Measurements from ENCODE around the gene COL9A3.
A peak's percentile ranks its signal among the peaks of the same experiment; 100 is the strongest.
"Not testable (repeated sequence)": the region's sequence is repeated elsewhere in the genome, so short reads cannot be mapped to it uniquely, and the experiment has no call there.

The COL9A3 gene

DNA sequence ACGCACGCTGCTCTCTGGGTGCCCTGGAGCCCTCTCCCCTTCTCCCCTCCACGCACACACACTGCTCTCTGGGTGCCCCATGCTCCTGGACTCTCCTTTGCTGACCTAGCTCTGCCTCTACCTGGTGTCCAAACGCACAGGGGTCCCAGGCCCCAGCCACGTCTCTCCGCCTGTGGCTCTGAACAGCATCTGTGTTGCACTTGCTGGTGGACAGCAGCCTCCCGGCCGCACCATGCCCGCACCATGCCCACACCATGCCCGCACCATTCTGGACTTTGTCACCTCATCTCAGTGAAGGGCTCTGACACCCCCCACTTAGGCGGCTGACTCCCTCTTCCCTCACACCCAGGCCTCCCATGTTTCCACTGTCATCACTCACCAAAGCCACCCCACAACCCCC is 23.0 kb downstream of the COL9A3 start:
- DNase-seq: no peak

GRCh38 chr20:62840244-62841197 is 23.7 kb downstream of the COL9A3 start:
- no peak for DNase-seq

- no peak for DNase-seq
These were observed 24.9 kb downstream of the COL9A3 start for GRCh38 chr20:62841705-62842212.

DNA sequence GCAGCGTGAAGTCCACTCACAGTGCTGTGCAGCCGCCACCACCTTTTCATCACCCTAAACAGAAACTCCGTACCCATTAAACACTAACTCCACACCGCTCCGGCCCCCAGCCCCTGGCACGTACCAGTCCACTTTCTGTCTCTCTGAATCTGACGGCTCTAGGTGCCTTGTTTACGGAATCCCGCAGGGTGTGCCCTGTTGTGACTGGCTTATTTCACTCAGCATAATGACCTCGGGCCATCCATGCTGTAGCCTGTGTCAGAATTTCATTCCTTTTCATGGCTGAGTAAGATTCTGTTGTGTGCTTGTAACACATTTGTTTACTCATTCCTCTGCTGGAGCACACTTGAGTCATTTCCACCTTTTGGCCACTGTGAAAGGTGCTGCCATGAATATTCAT is 26.8 kb downstream of the COL9A3 start:
- no peak for DNase-seq

GRCh38 chr20:62844182-62844581 is 27.3 kb downstream of the COL9A3 start:
- no peak for DNase-seq

DNA sequence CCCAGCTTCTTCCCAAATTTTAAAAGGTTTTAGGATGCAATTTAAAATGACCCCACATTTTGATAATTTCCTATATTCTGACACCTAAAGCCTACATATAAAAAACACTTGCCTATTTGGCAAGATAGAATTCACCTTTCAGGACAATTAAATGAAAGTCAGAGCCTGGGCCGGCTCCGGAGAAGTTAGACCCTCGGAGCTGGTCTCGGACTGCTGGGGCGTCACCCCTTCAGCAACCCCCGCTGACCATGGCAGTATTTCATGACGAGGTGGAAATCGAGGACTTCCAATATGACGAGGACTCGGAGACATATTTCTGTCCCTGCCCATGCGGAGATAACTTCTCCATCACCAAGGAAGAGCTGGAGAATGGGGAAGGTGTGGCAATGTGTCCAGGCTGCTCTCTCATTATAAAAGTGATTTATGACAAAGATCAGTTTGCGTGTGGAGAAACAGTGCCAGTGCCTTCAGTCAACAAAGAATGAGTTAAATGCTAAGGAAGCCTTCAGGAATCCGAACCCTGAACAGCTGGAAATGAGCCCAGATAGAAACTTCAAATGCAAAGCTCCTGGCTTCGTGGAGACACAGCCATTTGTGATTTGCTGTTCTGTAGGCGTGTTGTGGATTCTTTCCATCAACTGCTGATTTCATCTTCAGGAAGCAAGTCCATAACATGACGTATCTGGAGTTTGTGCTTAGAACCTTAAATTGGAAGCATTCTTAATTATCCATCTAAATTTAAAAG is 28.7 kb downstream of the COL9A3 start:
- no peak for DNase-seq

DNA sequence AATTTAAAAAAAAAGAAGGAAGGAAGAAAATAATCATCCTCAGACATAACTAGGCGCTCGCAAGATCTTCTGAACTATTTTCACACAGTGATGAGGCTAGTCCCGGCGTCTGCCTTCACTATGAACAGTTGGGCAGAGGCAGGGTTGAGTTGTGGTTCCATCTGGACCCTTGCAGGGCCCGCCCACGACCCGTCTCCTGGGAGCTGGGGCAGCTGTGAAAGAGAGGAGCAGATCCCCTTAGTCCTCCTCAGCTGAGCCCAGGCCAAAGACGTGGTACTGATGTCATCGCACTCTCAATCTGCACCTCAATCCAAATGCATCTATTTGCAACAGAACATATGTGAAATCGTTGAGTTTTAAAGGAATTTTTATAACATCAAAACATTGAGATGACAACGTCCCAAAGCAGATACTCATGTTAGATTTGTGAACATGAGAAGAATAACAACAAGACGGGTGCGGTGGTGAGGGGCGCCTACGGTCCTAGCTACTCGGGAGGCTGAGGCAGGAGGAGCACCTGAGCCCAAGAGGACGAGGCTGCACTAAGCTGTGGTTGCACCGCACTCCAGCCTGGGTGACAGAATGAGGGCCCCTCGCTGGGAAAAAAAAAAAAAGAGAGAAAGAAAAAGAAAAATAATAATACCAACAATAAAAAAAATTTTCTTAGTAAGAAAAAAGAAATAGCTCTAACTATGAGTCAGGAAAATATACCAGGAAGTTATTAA is 29.5 kb downstream of the COL9A3 start:
- DNase-seq: no peak

DNA sequence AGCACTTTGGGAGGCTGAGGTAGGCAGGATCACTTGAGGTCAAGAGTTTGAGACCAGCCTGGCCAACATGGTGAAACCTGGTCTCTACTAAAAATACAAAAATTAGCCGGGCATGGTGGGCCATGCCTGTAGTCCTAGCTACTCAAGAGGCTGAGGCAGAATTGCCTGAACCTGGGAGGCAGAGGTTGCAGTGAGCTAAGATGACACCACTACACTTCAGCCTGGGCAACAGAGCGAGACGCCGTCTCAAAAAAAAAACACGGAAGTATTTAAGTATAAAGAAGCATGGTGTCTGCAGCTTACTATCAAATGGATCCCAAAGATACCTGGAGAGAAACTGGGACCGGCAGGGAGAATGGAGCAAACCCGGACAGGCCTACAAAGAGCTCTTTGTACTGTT is 32.1 kb downstream of the COL9A3 start:
- DNase-seq: not testable (repeated sequence)

DNA sequence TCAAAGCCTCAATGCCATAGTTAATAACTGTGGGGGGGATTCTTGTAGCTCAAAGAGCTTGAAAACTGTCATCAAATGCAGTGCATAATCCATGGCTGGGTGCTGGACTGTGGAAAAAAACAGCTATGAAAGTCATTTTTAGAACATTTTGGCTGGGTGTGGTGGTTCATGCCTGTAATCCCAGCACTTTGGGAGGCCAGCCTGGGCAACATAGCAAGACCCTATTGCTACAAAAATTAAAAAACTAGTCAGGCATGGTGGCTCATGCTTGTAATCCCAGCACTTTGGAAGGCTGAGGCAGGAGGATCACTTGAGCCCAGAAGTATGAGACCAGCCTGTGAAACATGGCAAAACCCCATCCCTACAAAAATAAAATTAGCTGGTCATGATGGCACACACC is 32.6 kb downstream of the COL9A3 start:
- DNase-seq: no peak

DNA sequence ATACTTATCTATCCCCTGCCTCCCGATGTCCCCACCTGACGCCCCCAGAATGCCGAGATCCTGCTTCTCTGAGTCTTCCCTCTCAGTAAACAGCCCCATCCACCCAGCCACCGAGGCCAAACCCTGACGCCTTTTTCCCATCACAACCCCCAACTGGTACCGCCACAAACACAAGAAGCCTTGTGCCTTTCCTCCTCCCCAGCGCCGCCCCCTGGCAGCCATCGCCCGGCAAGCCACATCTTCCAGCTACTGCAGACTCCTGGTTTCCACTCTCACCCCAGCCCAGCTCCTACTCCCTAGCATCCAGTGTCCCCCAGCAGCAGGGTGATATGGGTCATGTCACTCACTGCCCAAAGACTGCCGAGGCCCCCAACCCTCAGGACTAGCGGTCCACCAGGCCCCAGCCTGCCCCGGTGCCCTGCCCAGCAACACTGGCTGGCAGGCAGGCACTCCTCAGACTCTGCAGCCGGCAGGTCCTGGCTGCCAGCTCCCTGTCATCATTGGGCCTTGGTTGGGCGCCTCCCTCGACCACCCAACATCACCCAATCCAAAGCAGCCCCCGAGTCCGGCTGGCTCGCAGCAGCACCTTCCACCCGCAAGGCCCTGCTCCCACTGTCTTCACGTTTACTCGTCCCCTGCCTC is 33.6 kb downstream of the COL9A3 start:
- DNase-seq: no peak

DNA sequence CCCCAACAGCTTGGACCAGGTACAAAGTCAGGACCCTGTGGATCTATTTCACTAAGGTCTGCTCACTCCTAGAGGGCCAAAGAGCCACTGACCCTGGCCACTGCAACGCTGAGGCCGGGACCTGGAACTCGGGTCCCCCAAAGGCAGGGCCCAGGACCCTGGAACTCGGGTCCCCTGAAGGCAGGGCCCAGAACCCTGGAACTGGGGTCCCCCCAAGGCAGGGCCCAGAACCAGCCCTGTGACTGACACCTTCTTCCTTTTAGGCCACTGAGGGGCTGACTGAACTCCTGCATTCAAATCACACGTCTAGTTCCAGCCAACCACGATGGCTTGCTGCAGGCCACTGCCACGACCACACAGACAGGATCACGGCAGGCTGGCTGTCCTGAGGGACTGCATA is 35.3 kb downstream of the COL9A3 start:
- no peak for DNase-seq

DNA sequence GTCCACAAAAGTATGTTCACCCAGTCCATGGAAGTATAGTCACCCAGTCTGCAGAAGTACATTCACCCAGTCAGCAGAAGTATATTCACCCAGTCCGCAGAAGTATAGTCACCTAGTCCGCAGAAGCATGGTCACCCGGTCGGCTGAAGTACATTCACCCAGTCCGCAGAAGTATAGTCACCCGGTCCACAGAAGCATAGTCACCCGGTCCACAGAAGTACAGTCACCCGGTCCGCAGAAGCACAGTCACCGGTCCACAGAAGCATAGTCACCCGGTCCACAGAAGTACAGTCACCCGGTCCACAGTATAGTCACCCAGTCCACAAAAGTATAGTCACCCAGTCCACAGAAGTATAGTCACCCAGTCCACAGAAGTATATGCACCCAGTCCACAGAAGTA is 36.0 kb downstream of the COL9A3 start:
- DNase-seq: no peak

GRCh38 chr20:62853304-62853703 is 36.5 kb downstream of the COL9A3 start:
- DNase-seq: not testable (repeated sequence)

DNA sequence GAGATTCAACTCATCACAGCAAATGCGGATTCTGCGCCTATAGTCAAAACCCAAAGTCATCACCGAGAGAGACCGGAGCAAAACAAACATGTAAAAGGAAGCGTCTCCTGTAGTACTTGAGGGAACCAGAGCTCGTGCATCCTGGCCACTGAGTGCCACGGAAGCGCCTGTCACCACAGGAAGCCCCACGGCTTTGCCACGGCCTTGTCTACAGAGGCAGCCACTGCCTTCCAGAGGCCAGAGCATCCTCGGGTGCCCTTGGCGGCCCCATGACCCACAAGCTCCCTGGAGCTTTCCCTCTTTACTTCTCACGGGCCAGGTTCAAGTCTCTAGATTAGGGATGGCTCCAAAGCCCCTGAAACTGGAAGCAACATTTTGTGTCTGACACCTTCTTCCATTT is 37.3 kb downstream of the COL9A3 start:
- no peak for DNase-seq

DNA sequence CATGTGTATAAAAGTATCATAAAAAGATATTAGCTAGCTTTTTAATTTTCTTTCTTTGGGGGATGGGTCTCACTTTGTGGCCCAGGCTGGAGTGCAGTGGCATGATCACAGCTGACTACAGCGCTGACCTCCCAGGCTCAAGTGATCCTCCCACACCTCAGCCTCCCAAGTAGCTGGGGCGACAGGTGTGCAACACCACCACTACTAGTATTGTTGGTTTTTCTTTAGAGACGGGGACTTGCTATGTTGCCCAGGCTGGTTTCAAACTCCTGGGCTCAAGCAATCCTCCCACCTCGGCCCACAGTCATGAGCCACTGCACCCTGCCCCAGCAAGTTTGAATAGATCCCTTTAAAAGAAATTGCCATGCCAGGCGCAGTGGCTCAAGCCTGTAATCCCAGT is 38.3 kb downstream of the COL9A3 start:
- DNase-seq: no peak

DNA sequence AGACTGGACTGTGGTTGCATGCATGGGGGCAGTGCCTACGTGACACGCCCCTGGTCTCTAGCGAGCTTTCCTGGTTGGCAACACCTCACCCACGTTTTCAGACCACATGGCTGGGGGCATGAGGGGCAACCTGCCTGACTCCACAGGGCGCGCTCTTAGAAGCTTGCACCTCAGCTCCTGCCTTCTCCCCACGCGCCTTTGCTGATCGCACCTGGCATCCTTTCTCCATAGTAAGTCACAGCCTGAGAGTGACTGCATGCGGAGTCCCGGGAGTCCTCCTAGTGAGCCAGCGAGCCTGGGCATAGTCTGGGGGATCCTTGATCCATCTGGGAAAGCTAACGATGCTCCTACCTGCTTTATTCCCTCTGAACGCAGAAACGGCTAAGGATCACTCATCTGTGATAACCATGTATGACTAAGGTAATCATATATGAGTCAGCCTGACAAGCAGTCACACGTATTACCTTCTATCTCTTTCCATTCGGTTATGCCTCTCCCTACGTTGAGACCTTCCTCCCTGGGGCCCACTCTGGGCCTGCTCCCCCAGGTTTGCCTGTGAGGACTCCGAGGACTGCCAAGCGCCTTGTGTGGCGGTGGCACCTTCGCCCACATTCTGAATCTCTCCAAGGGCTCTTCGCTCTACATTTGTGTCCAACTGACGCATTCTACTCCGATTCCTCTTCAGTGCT is 40.2 kb downstream of the COL9A3 start:
- DNase-seq: no peak

GRCh38 chr20:62858058-62858830 is 41.4 kb downstream of the COL9A3 start:
- DNase-seq: peak in 1 of 3 donors; percentile 17

- DNase-seq: no peak
These were observed 42.9 kb downstream of the COL9A3 start for GRCh38 chr20:62859721-62860120.

DNA sequence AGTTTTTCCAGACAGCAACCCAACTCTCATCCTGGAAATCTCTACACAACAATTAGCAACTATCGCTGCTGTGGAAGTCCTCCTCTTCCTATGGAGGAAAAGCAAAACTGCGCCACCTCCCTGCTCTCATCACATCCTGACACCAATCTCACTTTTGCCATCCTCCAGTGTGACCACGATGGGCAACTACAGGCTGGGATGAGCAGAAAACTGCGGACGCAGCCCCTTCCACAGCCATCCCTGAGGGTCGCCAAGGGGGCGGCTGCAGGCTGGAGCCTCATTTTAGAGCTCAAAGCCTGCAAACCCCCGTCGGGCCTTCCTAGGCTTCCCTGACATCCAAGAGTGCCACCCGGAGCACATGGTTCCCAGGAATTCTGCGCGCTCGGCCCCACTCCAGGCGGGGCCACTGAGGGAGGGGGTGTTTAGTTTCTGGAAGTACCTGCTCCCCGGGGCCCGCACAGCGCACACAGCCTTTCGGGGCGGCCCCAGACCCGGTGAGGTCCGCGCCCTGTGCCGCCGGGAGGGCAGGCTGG is 43.6 kb downstream of the COL9A3 start:
- DNase-seq: no peak

DNA sequence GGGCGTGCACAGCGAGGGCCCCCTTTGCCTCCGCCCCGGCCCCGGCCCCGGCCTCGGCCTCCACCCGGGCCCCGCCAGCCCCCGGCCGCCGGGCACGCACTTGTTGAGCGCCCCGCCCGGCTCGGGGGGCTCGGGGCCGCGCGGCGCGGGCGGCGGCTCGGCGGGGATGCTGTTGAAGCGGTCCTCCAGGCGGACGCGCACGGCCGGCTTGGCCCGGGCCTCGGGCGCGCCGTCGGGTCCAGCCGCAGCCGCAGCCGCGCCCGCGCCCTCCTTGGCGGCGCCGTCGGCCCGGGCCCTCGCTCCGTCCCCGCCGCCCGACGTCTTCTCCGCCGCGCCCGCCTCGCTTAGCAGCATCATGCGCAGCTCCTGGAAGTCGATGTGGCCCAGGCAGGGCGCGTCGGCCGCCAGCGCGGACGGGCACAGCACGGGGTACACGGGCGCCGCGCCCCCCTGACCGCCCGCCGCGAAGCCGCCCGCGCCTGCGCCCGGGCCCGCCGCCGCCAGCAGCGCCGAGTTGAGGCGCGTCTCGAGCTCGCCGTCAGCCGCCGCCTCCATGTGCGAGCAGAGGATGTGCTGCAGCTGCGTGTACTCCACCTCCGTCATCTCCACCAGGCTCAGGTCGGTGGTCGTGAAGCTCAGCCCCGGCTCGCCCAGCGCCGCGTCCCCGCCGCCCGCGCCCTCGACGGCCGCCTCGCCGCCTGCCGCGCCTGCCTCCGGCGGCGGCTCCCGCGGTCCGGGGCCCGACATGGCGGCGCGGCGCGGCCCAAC is 44.3 kb downstream of the COL9A3 start:
- peak; percentile 27 to 54 (median 40) for DNase-seq

Measured in suppressor macrophage treated with lipopolysaccharide for 1 hour (primary cell).